Measurements from ENCODE around the gene SPI1.

The SPI1 gene

DNA sequence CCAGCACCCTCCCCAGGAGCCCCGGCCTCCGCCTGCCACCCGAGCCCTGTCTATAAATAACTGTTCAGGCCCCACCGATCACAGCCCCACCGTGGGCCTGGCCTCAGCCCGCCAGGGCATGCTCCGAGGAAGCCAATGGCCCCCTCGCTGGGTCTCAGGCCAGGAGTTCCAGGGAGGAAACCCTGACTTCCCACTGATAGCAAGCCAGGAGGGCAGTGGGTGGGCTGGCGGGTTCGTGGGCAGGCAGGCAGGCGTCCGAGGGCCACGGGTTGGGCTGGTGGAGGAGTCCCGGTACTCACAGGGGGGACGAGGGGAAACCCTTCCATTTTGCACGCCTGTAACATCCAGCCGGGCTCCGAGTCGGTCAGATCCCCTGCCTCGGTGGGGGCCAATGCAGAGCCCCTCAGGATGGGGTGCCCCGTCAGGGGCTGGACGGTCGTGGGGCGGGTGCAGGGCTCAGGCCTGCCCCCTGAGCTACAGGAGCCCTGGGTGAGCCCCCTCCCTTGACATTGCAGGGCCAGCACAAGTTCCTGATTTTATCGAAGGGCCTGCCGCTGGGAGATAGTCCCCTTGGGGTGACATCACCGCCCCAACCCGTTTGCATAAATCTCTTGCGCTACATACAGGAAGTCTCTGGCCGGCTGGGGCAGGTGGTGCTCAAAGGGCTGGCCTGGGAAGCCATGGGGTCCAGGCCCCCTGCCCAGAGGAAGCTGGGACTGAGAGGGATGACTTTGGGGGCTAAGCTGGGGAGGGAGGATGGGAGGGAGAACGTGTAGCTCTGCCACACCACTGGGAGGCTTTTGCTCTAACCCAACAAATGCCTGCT lies at the start of gene SPI1:
Gene SPI1, minus strand, starts transcription at position 538 of the 826 bp plus-strand sequence. Its CDS starts 194 bp downstream, at position 344.
- DNase-seq, result no peak

DNA sequence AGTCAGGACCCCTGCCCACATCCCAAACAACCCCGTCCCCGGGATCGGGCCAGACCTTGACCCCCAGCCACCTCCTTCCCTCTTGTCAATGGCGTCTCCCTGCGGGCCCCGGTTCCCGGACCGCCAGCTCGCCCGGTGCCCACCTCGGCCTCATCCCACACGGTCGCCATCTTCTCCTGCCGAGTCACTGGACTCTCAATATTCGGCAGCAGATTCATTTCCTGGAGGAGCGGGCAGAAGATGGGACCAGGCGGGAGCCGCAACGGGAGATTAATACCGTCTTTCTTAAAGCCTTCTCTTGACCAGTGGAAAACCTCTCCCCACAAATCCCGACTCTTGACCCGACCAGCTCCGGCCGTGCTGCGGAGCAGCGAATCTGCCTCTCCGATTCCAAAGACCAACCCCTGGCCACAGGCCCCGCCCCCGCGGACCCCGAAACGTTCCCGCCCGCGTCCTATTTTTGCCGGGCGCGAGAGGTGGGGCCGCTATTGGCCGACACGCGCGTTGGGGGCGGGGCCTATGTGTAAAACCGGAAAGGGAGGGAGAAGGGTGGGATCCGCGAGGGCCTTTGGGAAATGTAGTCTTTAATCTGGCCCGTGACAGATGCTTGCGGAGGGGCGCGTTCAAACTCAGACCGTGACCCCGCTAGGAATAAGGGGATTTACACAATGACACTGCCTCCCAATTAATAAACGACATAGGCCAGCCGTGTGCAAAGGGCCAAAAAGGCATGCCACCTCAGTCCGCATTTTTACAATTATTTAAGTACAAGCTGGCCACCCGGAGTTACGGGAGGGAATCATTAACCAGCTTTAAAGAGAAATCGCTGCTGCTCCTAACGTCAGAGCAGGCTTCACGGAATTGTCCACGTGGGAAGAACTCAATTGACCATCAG lies 48.0 kb upstream of the SPI1 start, which contains the start of gene PSMC3:
Gene PSMC3, minus strand, starts transcription at position 378 of the 895 bp plus-strand sequence. Its CDS starts 160 bp downstream, at position 218.
- DNase-seq, result peak; percentile 96

DNA sequence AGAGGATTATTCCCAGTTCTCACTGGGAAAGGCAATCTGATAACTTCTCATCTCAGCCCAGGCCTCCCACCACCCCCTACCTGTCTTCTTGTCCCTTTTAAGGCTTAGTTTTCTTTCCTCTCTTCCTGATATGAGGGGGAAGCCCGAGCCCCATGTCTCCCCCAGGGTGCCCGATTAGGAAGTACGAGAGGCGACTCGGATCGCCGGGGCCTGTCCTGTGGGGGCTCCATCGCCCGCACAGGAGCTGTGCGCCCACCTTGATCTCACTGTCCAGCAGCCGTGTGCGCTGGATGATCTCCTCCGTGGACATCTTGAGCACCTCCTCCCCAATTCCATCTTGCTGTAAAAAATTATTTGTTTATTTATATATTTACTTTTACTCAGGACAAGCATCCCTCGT lies 47.3 kb upstream of the SPI1 start:
- no peak for DNase-seq

- DNase-seq, result no peak
Measured at GRCh38 chr11:47418454-47419259, 40.3 kb upstream of the SPI1 start.

GRCh38 chr11:47417712-47418111 lies 39.4 kb upstream of the SPI1 start:
- DNase-seq, result no peak

GRCh38 chr11:47415949-47416472 lies 37.7 kb upstream of the SPI1 start:
- DNase-seq, result no peak

DNA sequence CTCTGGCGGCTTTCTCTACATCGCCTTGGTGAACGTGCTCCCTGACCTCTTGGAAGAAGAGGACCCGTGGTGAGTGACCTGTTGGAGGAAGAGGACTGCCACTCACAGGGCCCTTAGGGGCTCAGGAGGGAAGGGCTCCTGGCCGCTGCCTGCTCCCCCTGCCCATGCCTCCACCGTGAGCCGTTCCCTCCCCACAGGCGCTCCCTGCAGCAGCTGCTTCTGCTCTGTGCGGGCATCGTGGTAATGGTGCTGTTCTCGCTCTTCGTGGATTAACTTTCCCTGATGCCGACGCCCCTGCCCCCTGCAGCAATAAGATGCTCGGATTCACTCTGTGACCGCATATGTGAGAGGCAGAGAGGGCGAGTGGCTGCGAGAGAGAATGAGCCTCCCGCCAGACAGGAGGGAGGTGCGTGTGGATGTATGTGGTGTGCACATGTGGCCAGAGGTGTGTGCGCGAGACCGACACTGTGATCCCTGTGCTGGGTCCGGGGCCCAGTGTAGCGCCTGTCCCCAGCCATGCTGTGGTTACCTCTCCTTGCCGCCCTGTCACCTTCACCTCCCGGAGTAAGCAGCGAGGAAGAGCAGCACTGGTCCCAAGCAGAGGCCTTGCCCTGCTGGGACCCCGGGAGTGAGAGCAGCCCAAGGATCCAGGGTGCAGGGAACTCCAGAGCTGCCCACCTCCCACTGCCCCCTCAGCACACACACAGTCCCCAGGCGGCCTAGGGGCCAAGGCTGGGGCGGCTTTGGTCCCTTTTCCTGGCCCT lies 36.9 kb upstream of the SPI1 start:
- DNase-seq, result no peak

DNA sequence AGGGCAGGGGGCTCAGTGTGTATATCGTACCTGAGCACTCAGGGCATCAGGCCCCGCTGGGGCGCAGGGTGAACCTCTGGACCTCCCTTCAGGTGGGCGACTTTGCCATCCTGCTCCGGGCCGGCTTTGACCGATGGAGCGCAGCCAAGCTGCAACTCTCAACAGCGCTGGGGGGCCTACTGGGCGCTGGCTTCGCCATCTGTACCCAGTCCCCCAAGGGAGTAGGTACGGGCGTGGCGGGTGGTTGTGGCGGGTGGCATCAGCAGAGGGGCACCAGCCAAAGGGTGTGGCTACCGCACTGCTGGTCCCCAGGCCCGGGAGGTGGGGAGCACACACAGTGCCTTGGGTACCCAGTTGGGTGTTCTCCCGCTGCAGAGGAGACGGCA lies 36.3 kb upstream of the SPI1 start:
- no peak for DNase-seq

- no peak for DNase-seq
Measured at GRCh38 chr11:47413908-47414684, 35.7 kb upstream of the SPI1 start.

DNA sequence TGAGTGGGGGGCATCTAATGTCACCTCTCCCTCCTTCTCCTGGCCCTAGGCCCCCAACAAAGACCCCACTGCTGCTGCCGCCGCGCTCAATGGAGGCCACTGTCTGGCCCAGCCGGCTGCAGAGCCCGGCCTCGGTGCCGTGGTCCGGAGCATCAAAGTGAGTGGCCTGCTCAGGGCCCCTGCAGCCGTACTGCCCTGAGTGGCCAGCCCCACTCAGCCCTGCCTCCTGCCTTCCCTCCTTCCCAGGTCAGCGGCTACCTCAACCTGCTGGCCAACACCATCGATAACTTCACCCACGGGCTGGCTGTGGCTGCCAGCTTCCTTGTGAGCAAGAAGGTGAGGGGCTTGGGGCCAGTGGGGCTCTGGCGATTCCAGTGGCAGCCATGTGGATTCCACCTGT lies 35.0 kb upstream of the SPI1 start:
- no peak for DNase-seq

DNA sequence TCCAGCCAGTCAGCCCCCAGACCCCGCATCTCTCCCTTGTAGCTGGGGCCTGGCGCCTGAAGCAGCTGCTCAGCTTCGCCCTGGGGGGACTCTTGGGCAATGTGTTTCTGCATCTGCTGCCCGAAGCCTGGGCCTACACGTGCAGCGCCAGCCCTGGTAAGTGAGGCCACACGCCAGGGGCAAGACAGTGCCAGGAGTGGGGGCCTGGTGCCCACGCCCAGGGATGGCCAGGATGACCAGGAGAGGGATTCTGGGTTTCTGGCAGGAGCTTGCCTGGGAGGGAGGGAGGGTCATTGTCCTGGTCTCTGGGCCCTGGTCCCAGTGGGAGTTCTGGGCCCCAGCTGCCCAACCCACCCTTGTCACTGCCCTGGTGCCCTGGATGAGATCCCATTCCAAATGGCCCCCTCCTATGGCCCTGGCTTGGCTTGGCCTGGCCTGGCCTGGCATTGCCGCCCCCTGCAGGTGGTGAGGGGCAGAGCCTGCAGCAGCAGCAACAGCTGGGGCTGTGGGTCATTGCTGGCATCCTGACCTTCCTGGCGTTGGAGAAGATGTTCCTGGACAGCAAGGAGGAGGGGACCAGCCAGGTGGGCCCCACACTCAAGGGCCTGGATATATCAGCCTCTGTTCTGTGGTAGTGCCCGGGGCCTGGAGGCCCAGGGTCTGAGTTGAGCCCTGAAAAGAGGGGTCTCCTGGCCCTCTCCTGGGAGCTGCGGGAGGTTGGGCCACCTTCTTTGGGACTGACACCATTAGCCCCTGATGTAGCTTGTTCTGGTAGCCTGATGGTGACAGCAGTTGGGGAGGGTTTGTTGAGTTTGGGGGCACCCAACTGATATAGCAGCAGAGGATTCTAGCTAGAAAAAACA lies 33.8 kb upstream of the SPI1 start:
- no peak for DNase-seq

GRCh38 chr11:47410370-47411264 lies 32.3 kb upstream of the SPI1 start:
- DNase-seq, result no peak

DNA sequence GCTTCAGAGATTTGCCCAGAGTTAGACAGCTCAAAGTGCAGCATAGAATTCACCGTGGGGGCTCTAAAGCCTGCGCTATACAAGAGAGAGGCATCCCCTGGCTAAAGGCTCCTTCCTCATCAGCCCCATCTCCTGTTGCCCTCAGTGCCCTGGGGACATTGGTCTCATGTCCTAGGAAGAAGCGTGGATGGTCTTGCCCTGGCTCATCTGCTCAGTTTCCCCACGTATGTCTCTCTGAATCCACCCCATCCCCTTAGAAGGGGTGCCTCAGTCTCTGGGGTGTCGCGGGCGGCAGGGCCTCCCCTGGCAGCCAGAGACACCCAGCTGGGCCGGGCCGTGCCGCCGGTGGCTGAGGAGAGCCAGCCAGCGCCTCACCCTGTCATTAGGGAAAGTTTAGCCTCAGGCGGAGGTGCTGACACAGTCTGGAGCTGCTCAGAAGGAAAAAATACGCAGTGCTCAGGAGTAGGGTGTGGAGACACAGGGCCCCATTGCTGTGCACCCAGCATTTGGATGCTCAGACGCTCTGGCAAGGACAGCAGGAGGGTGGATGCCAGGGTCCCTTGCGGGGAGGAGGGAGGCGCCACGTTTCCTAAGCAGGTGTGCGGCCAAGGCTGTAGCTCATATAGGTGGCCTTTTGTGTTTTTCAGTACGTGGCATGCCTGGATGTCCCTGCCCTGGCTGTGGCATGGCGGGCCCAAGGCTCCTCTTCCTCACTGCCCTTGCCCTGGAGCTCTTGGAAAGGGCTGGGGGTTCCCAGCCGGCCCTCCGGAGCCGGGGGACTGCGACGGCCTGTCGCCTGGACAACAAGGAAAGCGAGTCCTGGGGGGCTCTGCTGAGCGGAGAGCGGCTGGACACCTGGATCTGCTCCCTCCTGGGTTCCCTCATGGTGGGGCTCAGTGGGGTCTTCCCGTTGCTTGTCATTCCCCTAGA lies 31.4 kb upstream of the SPI1 start:
- no peak for DNase-seq

DNA sequence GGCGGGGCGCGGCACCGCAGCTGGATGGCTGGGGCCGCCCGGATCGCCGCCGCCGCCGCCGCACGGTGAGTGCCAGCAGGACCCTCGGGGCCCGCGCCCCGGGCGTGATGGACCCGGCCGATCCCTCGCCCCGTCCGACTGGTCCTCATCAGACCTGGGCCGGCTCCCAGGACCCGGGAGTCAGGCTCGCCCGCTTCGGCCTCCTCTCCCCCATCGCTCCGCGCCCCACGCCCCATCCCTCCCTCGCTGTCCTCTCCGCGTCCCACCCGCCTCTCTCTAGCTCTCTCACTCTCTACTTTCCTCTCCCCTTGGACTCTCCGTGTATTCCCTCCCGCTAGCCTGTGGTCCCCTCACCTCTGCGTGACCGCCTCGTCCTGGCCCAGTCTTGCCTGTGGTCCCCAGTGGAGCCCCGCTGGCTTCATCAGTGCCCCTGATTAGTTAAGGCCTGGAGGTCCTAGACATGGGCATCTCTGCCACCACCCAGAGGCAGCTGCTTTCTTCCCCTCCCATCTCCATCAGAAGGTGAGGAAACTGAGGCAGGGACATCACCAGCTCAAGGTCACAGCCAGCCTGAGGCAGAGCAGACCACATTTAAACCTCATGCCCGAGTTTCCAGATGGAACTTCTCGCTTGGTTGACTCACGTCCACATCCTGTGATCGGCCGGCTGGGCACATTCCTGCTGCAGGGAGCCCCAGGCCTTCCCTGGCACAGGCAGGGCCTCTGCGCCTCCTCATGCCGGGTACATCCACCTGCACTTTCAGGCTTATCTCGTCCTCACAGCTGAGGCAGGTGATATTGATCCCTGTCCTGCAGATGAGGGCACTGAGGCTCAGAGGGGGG lies 30.5 kb upstream of the SPI1 start:
- no peak for DNase-seq

GRCh38 chr11:47407746-47408590 lies 29.6 kb upstream of the SPI1 start, which contains the start of gene SLC39A13:
SLC39A13 (plus strand) TSS chr11:47408590; CDS start chr11:47410095, 1,505 bp downstream.
- peak; percentile 90 for DNase-seq
